ENCODE results near the gene PLPP2. TPM values are rescaled to one million over a fixed set of nuclear protein-coding genes. Genes with fewer than 3 reads are reported as not detected.

Gene PLPP2
- 5.7 TPM for total RNA-seq
- long read RNA-seq, partial matches to known transcripts, result 3 of 8 reads
- long read RNA-seq, other reads (novel, unspliced or antisense), result 1 of 8 reads

- peak; percentile 1 for ATAC-seq
- DNase-seq, result no peak
- peaks cover 28% of the 10 kb centered on the region for H3K4me1 ChIP-seq
These were observed at the start of gene PLPP2 for GRCh38 chr19:291006-291521. TSS of gene PLPP2 (minus strand) at chr19:291403. CDS start at chr19:291336, 67 bp downstream.

DNA sequence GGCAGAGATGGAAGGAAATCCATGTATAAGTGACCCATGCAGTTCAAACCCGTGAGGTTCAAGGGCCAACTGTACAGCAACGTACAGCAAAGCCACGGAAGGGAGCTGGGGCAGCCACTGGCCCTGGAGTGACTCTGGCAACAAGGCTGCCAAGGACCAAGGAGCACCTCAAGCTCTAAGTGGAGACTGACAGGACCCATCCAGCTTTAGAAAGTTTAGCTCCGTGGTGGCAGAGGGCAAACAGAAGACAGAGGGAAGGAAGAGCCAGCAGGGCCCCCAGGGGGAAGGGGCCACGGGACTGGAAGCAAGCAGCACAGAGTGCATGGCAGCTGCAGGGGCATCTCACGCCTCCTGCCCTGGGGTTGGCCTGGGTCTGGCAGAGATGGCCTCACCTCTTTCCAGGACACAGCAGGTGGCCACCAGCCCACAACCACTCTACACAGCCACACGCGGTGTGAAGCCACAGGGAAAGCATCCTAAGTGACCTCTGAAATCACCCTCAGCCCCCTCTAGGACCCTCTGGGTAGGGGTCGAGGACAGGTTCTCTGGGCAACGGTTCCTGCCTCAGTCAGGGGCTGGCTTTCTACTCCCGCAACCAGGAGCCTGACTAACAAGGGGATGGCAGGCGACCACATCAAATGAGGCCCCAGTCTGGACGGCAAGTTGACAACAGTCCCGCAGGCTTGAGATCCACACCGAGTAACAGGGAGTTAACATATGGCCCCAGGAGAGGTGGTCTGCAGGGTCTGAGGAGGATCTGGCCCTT, 49.6 kb upstream of the PLPP2 start:
- intact Hi-C loops (cut with DNase I), result no loop called here
- Histone ChIP-seq H3K4me1 (peaks cover 33% of the 10 kb centered on the region), H3K9me3 (no peaks in the 10 kb centered on the region), H3K36me3 (peaks cover under 1% of the 10 kb centered on the region), H3K27ac (no peak overlapping the region), H3K4me3 (no peak overlapping the region), H3K27me3 (no peaks in the 10 kb centered on the region)
- no peak for TF ChIP-seq CTCF (IDR thresholded peaks at IDR 0.05)
- DNase-seq, result no peak
- no peak for ATAC-seq

More at GRCh38 chr19:291006-291521, at the start of gene PLPP2:
- TF ChIP-seq CTCF (IDR thresholded peaks at IDR 0.05), result no peak
- Histone ChIP-seq H3K36me3 (no peaks in the 10 kb centered on the region), H3K4me3 (peak within 1 kb of the TSS; percentile 36), H3K27ac (peak within 1 kb of the TSS; percentile 6), H3K27me3 (peaks cover 45% of the 10 kb centered on the region), H3K9me3 (no peaks in the 10 kb centered on the region)
- intact Hi-C loops (cut with DNase I), result no loop called here

GRCh38 chr19:339262-339887, 48.2 kb upstream of the PLPP2 start:
- intact Hi-C loops (cut with DNase I), result no loop called here
- DNase-seq (no peak), ATAC-seq (no peak)
- Histone ChIP-seq H3K4me3 (no peak overlapping the region), H3K9me3 (no peaks in the 10 kb centered on the region), H3K27me3 (no peaks in the 10 kb centered on the region), H3K36me3 (peaks cover 15% of the 10 kb centered on the region), H3K4me1 (peaks cover 33% of the 10 kb centered on the region), H3K27ac (no peak overlapping the region)
- no peak for TF ChIP-seq CTCF (IDR thresholded peaks at IDR 0.05)

DNA sequence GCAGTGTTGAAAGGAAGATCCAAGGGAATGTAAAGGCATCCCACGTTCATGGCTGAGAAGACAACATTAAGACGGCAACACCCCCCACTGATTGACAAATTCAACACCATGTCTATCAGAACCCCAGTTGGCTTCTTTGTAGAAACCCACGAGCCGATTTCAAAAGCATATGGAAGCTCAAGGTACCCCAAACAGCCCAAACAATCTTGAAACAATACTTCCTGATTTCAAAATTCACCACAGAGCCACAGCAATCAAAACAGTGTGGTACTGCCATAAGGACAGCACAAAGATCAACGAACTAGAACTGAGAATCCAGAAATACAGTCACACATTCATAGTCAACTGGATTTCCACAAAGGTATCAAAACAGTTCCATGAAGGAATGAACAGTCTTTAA, 47.2 kb upstream of the PLPP2 start:
- H3K27me3 ChIP-seq, result no peaks in the 10 kb centered on the region
- no peak overlapping the region for H3K27ac ChIP-seq
- peaks cover 32% of the 10 kb centered on the region for H3K4me1 ChIP-seq
- peaks cover 20% of the 10 kb centered on the region for H3K36me3 ChIP-seq
- no peak overlapping the region for H3K4me3 ChIP-seq
- intact Hi-C loops (cut with DNase I), result no loop called here
- no peak for TF ChIP-seq CTCF (IDR thresholded peaks at IDR 0.05)
- no peaks in the 10 kb centered on the region for H3K9me3 ChIP-seq
- no peak for ATAC-seq
- DNase-seq, result no peak

DNA sequence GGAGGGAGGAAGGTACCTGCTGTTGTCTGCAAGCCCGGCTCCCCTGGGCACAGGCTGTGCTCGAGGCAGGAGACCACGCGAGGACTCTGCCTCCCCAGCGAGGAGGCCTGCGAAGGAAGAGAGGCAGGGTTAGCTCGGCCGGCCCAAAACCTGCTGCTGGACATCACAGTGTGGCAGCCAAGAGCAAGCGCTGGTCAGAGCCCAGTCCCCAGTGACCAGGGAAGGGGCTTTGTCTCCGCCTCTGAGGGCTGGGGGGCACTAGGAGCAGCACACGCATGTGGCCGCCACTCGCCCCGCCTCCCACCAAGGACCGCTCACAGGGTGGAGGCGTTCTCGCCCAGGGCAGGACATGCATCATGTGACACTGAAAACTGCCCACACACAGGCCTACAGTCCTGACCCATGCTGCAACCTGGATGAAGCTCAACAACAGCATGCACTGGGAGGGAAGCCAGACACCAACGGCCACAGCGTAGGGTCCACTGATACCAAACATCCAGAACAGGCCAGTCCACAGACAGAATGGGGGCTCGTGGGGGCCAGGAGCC, 44.9 kb upstream of the PLPP2 start:
- Histone ChIP-seq H3K4me3 (no peak overlapping the region), H3K27ac (no peak overlapping the region), H3K4me1 (peaks cover 9% of the 10 kb centered on the region), H3K9me3 (no peaks in the 10 kb centered on the region), H3K36me3 (peaks cover 22% of the 10 kb centered on the region), H3K27me3 (no peaks in the 10 kb centered on the region)
- intact Hi-C loops (cut with DNase I), result no loop called here
- ATAC-seq, result peak; percentile 39
- TF ChIP-seq CTCF (IDR thresholded peaks at IDR 0.05), result no peak
- DNase-seq, result no peak

Data from upper lobe of right lung (tissue), 1 donor.